Calu3 (cell line): ENCODE data around the gene NLRC5. TPM values are rescaled to one million over a fixed set of nuclear protein-coding genes. Genes with fewer than 3 reads are reported as not detected.

Source experiments
- BruUV-seq: library from RNA; stranded (reverse); fragments of 400-500 nt; replicated peaks from 2 replicates; lab custom pipeline; 2021; lab: Mats Ljungman, UMichigan
- CTCF ChIA-PET: fragments of 300-600 bp; sonication (Branson Sonifier 250); formaldehyde crosslinking; loops from one replicate; lab custom pipeline; 2022; ENCODE audit warnings: antibody characterized with exemption; lab: Charles Lee
- DNase-seq: peaks from one replicate; pipeline ENCODE4 v3.0.0; 2022
- H3K27ac Mint-ChIP-seq: one replicate; pipeline ENCODE4 v1.8.0; 2022; ENCODE audit warnings: mixed read lengths; ENCODE audit not compliant: unreplicated experiment
- H3K27me3 Mint-ChIP-seq: one replicate; pipeline ENCODE4 v1.8.0; 2022; ENCODE audit warnings: mixed read lengths; ENCODE audit not compliant: unreplicated experiment
- H3K36me3 Mint-ChIP-seq: one replicate; pipeline ENCODE4 v1.8.0; 2022; ENCODE audit warnings: mild to moderate bottlenecking, moderate library complexity, mixed read lengths; ENCODE audit not compliant: insufficient read depth, unreplicated experiment
- H3K4me1 Mint-ChIP-seq: one replicate; pipeline ENCODE4 v1.8.0; 2022; ENCODE audit warnings: mild to moderate bottlenecking, low read depth, mixed read lengths; ENCODE audit not compliant: unreplicated experiment
- H3K4me3 Mint-ChIP-seq: one replicate; pipeline ENCODE4 v1.8.0; 2022; ENCODE audit warnings: mild to moderate bottlenecking, low read depth, moderate library complexity, mixed read lengths; ENCODE audit not compliant: unreplicated experiment
- H3K9me3 Mint-ChIP-seq: one replicate; pipeline ENCODE4 v1.8.0; 2022; ENCODE audit warnings: low read depth, mixed read lengths; ENCODE audit not compliant: unreplicated experiment
- CTCF ChIP-seq: fragments of 200-600 bp; IDR thresholded peaks from one replicate; pipeline ENCODE4 v1.8.0; 2022; ENCODE audit warnings: antibody characterized with exemption; ENCODE audit not compliant: unreplicated experiment
- intact Hi-C: fragments of 100-400 bp; cut with micrococcal nuclease; formaldehyde crosslinking; loops from one replicate; pipeline ENCODE4 v1.10.0; 2022; ENCODE audit not compliant: unreplicated experiment
- total RNA-seq: library from RNA; stranded (reverse); gene quantifications from 2 replicates; pipeline ENCODE4 v1.2.3, GENCODE V29; 2022

Gene NLRC5
- total RNA-seq, 1 experiment from 2014 or later = 18.0 TPM

GRCh38 chr16:57087003-57087402 is 97.6 kb downstream of the NLRC5 start:
- no peak overlapping the region for H3K4me3 Mint-ChIP-seq
- intact Hi-C loops = loop anchor here (10.0 kb wide), 1 partner anchor 428 kb away; no protein-coding TSS in a partner anchor
- peaks cover 70% of the 10 kb centered on the region for H3K27me3 Mint-ChIP-seq
- H3K4me1 Mint-ChIP-seq = peaks cover 11% of the 10 kb centered on the region
- no peaks in the 10 kb centered on the region for H3K9me3 Mint-ChIP-seq
- no peak for DNase-seq
- CTCF ChIA-PET = no interaction called here
- no TSS peak for BruUV-seq
- H3K27ac Mint-ChIP-seq = no peak overlapping the region
- TF ChIP-seq CTCF = no peak
- peaks cover 6% of the 10 kb centered on the region for H3K36me3 Mint-ChIP-seq

- no TSS peak for BruUV-seq
- Mint-ChIP-seq H3K4me1 (peaks cover 11% of the 10 kb centered on the region), H3K9me3 (no peaks in the 10 kb centered on the region), H3K4me3 (no peak overlapping the region), H3K27ac (no peak overlapping the region), H3K36me3 (peaks cover 14% of the 10 kb centered on the region), H3K27me3 (peaks cover 65% of the 10 kb centered on the region)
- intact Hi-C loops = loop anchor here (10.0 kb wide), 1 partner anchor 425 kb away; no protein-coding TSS in a partner anchor
- CTCF ChIA-PET = no interaction called here
- DNase-seq = no peak
- TF ChIP-seq CTCF = no peak
These were observed 100.0 kb downstream of the NLRC5 start for GRCh38 chr16:57089406-57089805.

GRCh38 chr16:57091200-57091974 is 102.0 kb downstream of the NLRC5 start:
- CTCF ChIA-PET = interaction anchor here (0.5 to 1.6 kb wide), 2 partner anchors 10 to 95 kb away, joined by 3 to 5 read pairs; partner anchors contain the start of genes PSME3IP1 and RSPRY1
- Mint-ChIP-seq H3K4me3 (peak overlapping the region; percentile 27), H3K27ac (no peak overlapping the region), H3K9me3 (no peaks in the 10 kb centered on the region), H3K4me1 (peaks cover 11% of the 10 kb centered on the region), H3K36me3 (peaks cover 14% of the 10 kb centered on the region), H3K27me3 (peaks cover 54% of the 10 kb centered on the region)
- no TSS peak for BruUV-seq
- intact Hi-C loops = loop anchor here (5.0 kb wide), 1 partner anchor 206 kb away; no protein-coding TSS in a partner anchor
- TF ChIP-seq CTCF = no peak
- DNase-seq = peak; percentile 18

- DNase-seq = peak; percentile 73
- Mint-ChIP-seq H3K9me3 (no peaks in the 10 kb centered on the region), H3K36me3 (peaks cover 14% of the 10 kb centered on the region), H3K4me3 (peak within 1 kb of the TSS; percentile 73), H3K27me3 (peaks cover 46% of the 10 kb centered on the region), H3K27ac (no peak within 1 kb of the TSS), H3K4me1 (peaks cover 11% of the 10 kb centered on the region)
- no TSS peak for BruUV-seq
- intact Hi-C loops = loop anchor here (5.0 kb wide), 1 partner anchor 205 kb away; no protein-coding TSS in a partner anchor
- CTCF ChIA-PET = interaction anchor here (0.6 to 1.6 kb wide), 9 partner anchors 8 to 330 kb away, joined by 3 to 10 read pairs (median 4); partner anchors contain the start of genes PSME3IP1 and RSPRY1
- no peak for TF ChIP-seq CTCF
These were observed 102.8 kb downstream of the NLRC5 start, which contains the start of gene CPNE2 for GRCh38 chr16:57091975-57092785. Gene CPNE2, plus strand, starts transcription at chr16:57092583. Its CDS starts 18,160 bp downstream, at chr16:57110743.
